Islet precursor cell (in vitro differentiated cells): ENCODE data around the gene DEFB131B.
"Not testable (repeated sequence)": the region's sequence is repeated elsewhere in the genome, so short reads cannot be mapped to it uniquely, and the experiment has no call there.

Source experiments
- DNase-seq: peaks from one replicate; pipeline ENCODE4 v3.0.0-alpha.2; 2018

The DEFB131B gene

GRCh38 chr11:71911986-71912340, 33.7 kb downstream of the DEFB131B start:
- not testable (repeated sequence) for DNase-seq

- DNase-seq: no peak
Observed at GRCh38 chr11:71913756-71914526, 35.7 kb downstream of the DEFB131B start.

GRCh38 chr11:71914617-71915189, 36.5 kb downstream of the DEFB131B start:
- DNase-seq: no peak

GRCh38 chr11:71917646-71918140, 39.4 kb downstream of the DEFB131B start:
- DNase-seq: no peak

GRCh38 chr11:71927820-71928736, 49.8 kb downstream of the DEFB131B start, which contains the start of gene XNDC1N:
Gene XNDC1N, minus strand, starts transcription at chr11:71928594. Its CDS starts 5,241 bp downstream, at chr11:71923353.
- peak; percentile 82 for DNase-seq

GRCh38 chr11:71928737-71929443, 50.6 kb downstream of the DEFB131B start, which contains the start of gene RNF121:
Gene RNF121, plus strand, starts transcription at chr11:71929046. Its CDS starts 16 bp downstream, at chr11:71929062.
- DNase-seq: peak; percentile 99

- no peak for DNase-seq
Observed at GRCh38 chr11:71929491-71929890, 51.2 kb downstream of the DEFB131B start.

- no peak for DNase-seq
Observed at GRCh38 chr11:71930556-71931244, 52.4 kb downstream of the DEFB131B start.

- no peak for DNase-seq
Observed at GRCh38 chr11:71931245-71931602, 53.0 kb downstream of the DEFB131B start.

GRCh38 chr11:71933141-71933933, 55.1 kb downstream of the DEFB131B start:
- DNase-seq: no peak
